Amniotic epithelial cell (primary cell): ENCODE results near the gene TRA2B.
"Not testable (repeated sequence)": the region's sequence is repeated elsewhere in the genome, so short reads cannot be mapped to it uniquely, and the experiment has no call there.

Source experiments
- DNase-seq: peaks from one replicate; pipeline ENCODE4 v3.0.0-alpha.2; 2010; ENCODE audit warnings: low read depth

The TRA2B gene

GRCh38 chr3:185927501-185928200 is 10.2 kb downstream of the TRA2B start:
- DNase-seq = peak; percentile 39

GRCh38 chr3:185926445-185926844 is 11.4 kb downstream of the TRA2B start:
- no peak for DNase-seq

GRCh38 chr3:185925353-185925752 is 12.5 kb downstream of the TRA2B start:
- no peak for DNase-seq

GRCh38 chr3:185924375-185924774 is 13.4 kb downstream of the TRA2B start:
- DNase-seq = no peak

- DNase-seq = no peak
These were observed 17.6 kb downstream of the TRA2B start for GRCh38 chr3:185920184-185920583.

- DNase-seq = no peak
These were observed 21.6 kb downstream of the TRA2B start for GRCh38 chr3:185916042-185916833.

GRCh38 chr3:185915642-185916041 is 22.2 kb downstream of the TRA2B start:
- DNase-seq = no peak

- DNase-seq = no peak
These were observed 22.7 kb downstream of the TRA2B start for GRCh38 chr3:185914911-185915629.

GRCh38 chr3:185912929-185913901 is 24.6 kb downstream of the TRA2B start:
- no peak for DNase-seq

GRCh38 chr3:185912512-185912911 is 25.3 kb downstream of the TRA2B start:
- no peak for DNase-seq

- DNase-seq = not testable (repeated sequence)
These were observed 26.8 kb downstream of the TRA2B start for GRCh38 chr3:185911076-185911448.

- not testable (repeated sequence) for DNase-seq
These were observed 27.3 kb downstream of the TRA2B start for GRCh38 chr3:185910322-185911075.

- not testable (repeated sequence) for DNase-seq
These were observed 27.9 kb downstream of the TRA2B start for GRCh38 chr3:185909913-185910312.

GRCh38 chr3:185900228-185900627 is 37.6 kb downstream of the TRA2B start:
- DNase-seq = peak; percentile 93

GRCh38 chr3:185896636-185897035 is 41.2 kb downstream of the TRA2B start:
- peak; percentile 50 for DNase-seq

GRCh38 chr3:185887066-185887465 is 50.7 kb downstream of the TRA2B start:
- peak; percentile 8 for DNase-seq

- no peak for DNase-seq
These were observed 53.2 kb downstream of the TRA2B start for GRCh38 chr3:185884641-185885040.

- DNase-seq = no peak
These were observed 55.9 kb downstream of the TRA2B start for GRCh38 chr3:185881926-185882325.

GRCh38 chr3:185880600-185880999 is 57.2 kb downstream of the TRA2B start:
- peak; percentile 38 for DNase-seq

GRCh38 chr3:185878920-185879319 is 58.9 kb downstream of the TRA2B start:
- no peak for DNase-seq

GRCh38 chr3:185874119-185874518 is 63.7 kb downstream of the TRA2B start:
- DNase-seq = no peak
